Measurements from ENCODE around the gene B3GAT2.

B3GAT2 gene

DNA sequence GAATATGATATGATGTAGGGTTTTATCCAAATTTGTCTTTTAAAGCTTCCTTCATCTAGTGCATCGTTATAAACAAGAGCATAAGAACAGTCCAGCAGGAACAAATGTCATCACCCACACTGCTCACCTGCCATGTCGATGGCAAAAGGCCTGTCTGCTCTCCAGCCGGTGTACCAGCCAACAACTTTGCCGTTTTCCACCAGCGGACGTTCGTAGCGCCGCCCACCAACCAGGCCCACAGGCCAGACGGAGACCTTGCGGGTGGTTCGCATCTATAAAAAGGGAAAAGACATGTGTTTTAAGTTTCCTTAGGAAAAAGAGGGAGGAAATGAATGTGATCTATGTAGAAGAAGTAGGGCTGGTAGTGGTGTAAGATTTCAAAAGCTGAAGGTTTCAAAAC is 62.9 kb downstream of the B3GAT2 start:
- no peak for DNase-seq (ENCODE audit: low read depth)

DNA sequence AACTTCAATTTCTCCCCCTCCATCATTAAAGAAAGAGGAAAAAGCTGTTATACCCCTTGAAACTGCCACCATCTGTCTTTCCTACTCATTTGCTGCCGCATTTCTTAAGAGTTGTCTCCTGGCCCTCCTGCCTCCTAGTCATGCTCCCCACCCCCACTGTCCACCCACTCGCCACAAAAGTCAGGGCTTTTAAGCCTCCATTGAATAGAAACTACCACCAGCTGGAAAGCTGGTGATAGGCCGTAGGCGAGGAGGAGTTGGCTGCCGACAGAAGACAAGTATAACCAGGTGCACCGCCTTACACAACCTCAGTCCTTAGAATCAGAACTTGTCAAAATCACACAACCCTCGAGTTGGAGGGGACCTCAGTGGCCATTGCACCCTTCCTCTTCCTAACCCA is 67.6 kb downstream of the B3GAT2 start:
- DNase-seq (ENCODE audit: low read depth) = no peak

DNA sequence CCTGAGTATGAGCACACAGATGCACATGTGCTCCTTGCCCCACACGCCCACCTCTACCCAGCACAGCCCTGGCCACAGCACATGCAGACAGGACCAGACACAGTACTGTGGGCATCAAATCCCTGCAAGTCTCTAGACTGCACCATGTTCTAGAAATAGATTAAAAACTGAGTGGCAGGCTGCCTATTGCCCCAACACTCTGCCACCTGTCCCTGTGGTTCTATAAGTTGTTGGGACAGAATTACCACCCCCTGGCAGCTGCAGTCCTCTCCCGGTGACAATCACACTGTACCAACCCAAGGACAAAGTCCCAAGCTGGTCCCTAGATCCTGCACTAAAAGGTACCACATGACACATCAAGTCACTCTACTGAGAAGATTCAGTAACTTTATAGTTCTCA is 70.2 kb downstream of the B3GAT2 start:
- no peak for DNase-seq (ENCODE audit: low read depth)

DNA sequence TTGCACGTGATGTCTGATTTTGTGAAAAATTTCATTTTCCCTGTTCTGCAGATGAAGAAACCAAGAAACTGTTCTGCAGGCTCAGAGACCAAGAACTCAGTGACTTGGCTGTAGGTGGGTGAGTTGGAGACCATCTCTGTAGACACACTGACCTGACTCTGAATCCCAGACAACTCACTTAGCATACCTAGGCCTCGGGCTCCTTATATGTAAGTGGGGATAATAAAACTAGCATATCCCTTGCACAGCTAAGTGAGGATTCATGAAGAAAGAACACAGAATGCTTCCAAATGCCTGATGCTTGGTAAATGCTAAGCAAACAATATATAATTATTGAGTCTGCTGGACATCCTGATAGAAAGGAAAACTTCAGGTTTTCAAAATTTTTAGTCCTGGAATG is 70.8 kb downstream of the B3GAT2 start:
- DNase-seq (ENCODE audit: low read depth) = no peak

DNA sequence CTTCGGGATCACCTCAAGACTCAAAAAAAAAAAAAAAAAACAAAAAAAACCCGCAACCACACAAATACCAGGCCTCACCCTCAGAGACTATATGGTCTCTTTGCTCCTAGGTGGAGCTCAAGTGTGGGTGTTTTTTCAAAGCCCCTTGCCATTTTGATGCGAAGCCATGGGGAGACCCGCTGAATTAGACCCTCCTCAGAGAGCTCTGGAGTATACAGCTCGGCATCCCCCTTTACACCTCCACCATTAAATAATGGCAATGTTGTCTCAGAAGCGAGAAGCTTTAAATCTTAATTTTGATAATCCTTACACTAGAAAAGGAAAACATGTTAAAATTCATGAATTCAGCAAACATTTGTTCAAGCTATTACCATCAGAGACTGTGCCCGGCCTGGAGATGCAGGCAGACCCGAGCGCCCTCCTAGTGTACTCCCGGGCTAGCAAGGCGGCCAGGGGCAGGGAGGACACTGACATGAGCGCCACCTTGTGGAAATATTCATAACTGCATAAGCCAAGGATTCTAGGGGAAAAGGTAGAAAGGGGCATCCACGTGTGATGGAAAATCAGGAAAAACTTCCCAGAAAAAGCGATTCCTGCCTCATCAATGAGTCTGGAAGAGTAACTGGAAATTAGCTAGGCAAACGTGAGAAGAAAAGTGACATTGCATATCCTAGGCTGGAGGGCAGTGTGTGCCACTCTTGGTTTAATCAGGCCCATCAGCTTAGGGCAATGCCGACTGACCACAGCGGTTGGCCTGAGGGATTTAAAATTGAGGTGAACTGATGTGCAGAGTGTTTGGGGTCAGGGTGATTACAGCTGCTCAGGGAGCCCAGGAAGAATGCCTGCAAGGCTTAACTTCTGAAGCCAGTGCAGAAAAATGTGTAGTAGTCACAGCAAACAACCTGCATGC is 72.5 kb downstream of the B3GAT2 start:
- no peak for DNase-seq (ENCODE audit: low read depth)

DNA sequence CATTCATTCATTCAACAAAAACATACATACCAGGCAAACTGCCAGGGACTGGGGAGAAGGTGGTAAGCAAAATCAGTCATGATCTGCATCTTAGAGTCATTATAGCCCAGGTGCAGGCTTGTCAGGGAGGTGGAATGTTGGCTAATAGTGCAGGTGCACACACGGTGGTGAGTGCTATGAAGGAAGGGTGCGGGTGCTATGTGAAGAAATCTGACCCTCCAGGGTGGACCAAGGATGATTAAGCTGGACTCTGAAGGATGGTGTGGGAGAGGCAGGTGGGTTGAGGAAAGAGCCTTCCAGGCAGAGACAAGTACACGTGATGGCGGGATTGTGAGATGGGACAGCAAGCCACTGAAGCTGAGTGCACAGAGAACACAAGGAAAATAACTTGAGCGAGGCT is 77.4 kb downstream of the B3GAT2 start:
- no peak for DNase-seq (ENCODE audit: low read depth)

DNA sequence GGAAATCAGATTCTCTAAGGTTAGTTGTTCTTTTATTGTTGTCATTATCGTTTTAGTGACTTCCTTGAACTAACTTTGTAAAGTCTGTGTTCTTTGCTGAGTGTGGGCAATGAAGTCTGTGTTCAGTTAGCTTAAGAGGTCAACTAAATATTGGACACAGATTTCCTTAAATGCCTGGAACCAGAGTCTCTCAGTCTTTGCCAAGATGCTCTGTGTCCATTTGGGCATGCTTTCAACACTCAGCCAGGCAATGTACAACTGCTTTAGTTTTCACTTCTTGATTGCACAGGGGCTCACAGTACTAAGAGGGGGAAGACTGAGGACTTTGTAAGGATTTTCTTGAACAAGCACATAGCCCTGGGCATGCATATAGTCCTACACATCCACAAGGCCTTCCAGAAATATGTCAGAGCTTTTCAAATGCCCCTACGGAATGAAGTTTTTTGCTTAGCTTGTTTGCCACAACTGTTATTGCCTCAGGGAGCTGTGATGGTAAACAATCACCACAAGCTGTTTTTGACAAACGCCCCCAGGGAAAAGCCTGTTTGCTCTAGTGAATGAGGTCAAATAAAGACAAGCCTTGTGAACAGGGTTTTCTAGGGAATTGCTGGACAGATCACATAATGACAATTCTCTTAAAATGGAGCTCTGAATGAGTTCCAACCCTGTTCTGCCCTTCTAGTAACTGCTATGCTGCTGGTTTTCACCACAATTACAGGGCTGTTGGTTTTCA is 82.5 kb downstream of the B3GAT2 start:
- DNase-seq (ENCODE audit: low read depth) = no peak

DNA sequence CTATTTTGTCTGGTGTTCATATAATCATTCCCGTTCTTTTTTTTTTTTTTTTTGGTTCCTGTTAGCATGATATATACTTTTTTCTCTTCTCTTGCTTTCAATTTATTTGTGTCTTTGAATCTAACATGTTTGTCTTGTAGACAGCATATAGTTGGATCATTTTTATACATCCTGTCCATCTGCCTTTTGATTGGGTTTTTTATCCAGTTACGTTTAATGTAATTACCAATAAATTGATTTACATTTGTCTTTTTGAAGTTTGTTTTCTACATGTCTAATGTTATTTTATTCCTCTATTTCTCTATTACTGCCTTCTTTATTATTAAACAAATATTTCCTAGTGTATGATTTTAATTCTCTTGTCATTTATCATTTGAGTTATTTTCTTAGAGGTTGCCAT is 84.4 kb downstream of the B3GAT2 start:
- DNase-seq (ENCODE audit: low read depth) = no peak

GRCh38 chr6:70864401-70864800 is 92.5 kb downstream of the B3GAT2 start:
- DNase-seq (ENCODE audit: low read depth) = no peak

DNA sequence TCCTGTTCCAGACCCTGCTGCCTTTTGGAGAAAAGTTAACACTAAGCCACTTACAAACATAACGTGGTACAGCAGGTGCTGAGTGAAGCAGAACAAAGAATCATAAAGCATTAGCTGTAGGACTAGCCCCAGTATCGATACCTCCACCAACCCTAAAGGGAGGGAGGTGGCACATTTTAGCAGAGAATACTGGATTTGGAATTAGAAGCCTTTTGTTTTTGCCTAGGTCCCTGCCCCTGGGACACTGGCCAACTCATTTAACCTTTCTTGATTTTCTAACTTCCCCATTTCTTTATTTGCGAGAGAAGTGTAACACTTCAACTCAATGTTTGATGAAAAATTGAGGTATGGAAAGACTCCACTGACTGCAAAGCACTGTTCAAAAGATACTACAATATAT is 93.5 kb downstream of the B3GAT2 start:
- no peak for DNase-seq (ENCODE audit: low read depth)

- DNase-seq (ENCODE audit: low read depth) = no peak
Observed at GRCh38 chr6:70860920-70861319, 95.9 kb downstream of the B3GAT2 start.

DNA sequence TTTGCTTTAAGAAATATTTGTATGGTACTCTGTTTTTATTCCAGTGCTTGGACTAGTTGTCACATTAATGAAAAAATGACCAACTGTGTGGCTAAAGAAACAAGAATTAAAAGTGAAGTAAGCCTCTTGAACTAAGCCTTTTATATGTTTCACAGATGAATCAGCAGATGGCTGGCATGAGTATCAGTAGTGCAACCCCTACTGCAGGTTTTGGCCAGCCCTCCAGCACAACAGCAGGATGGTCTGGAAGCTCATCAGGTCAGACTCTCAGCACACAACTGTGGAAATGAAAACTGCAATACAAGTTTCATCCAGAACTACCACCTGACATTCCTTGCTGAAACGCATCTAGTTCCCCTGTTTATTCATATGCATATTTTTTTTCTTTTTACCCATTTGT is 96.8 kb downstream of the B3GAT2 start:
- DNase-seq (ENCODE audit: low read depth) = no peak

GRCh38 chr6:70857387-70858077 is 99.3 kb downstream of the B3GAT2 start:
- DNase-seq (ENCODE audit: low read depth) = no peak

DNA sequence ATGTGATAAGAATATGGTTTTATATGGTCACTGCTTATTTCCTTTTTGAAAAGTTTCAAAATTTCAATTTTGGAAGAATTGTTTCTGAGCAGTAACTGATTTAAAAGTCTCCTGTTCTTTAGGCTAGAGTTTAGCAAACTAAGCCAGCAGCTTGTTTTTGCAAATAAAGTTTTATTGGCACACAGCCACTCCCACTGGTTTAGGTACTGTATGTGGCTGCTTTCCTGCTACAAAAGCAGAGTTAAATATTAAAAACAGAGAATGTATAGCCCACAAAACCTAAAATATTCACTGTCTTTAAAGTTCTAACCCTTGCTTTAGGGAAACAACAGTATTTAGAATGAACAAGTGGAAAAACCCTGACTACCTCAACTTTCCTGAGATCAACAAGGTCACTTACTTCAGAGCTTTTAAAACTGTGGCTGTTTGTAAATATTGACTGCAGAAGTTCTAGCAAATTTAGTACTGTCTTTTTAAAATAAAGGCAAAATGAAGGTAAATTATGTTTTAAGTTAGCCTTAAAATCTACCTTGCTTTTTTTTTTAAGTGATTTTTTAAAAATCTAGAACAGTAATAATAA is 104.1 kb downstream of the B3GAT2 start:
- DNase-seq (ENCODE audit: low read depth) = no peak

DNA sequence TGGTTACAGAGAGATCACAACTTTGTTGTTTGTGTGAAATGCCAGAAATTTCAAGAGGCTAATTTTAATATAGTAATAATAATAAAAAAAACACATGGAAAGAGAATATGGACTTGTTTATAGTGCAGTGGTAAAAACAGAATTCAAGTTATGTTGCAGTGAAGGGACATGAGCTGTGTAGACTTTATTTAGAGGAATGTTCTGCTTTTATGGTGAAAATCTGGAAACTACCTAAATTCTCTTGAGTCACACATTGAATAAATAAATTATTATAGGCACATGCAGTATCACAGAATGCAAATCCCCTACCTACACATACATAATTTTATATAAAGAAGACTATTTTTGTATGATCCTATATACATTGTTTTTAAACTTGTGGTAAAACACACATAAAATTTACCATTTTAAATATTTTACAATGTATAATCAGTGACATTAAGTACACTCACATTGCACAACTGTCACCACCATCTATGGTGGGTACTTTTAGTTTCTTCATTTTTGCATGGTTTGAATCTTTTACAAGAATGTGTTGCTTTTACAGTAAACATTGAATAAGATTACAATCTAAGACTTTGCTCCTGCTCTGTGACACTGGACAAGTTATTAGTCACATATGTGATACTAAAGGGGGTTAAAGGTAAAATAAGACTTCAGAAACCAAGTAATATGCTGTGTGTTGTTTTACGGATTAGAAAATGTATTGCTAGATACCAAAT is 107.4 kb downstream of the B3GAT2 start:
- DNase-seq (ENCODE audit: low read depth) = no peak

DNA sequence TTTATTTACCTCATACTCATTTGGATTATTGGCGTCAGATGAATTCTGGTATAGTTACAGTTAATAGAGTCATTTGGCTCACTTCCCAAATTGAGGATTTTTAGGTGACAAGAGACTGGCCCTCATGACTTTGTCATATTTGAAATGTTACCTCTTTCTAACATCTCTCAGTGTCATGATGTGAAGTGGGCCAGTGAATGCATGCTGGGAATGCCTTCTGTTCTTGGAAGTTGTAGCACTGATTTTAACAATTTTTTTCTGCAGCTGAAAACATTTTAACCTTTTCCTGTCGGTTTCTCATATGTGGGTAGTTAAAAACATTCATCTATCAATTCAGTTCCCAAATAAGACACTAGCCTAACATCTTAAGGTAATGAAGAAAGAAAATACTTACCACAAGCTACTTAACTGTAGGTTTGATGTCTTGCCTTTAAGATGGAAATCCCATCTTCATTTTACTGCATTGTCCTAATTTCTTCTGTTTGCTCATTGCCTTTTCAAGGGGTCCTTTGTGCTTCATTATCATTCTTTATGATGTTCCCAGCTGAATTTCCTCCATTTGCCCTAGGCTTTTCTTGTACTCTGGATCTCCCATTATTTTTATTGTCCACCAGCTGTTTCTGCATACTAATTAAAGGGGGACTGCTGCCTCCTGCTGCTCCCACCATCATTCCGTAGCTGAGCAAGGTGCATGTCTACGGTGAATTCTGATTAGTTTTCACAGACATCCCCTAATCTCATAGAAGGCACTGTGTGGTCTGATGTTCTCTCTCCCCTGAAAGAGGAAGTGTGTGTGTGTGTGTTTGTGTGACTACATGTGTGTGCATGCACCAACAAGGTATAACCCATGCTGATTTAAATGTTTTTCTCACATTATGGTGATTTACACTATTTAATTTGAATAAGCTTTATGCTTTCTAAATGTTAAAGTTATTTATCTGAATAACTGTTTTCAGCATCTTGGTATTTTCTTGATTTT is 109.5 kb downstream of the B3GAT2 start:
- DNase-seq (ENCODE audit: low read depth) = no peak

- no peak for DNase-seq (ENCODE audit: low read depth)
Observed at GRCh38 chr6:70846207-70846835, 110.5 kb downstream of the B3GAT2 start.

DNA sequence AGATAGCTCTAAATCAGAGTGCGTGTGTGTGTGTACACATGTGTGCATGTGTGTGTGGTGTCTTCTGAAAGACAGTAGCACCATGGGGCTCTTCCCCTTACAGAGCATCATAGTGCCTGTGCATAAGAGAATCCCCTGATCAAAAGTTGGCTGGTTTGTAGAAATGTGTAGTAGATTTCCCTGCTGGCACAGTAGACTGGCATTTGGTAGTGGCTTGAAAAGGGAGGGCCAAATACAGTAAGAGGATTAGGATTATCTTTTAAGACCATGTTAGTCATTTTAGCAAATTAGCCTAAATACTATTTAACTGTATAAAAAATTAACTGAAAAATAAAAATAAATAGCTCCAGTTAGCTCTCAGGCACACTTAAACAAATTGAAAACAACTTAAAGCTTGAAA is 112.6 kb downstream of the B3GAT2 start:
- DNase-seq (ENCODE audit: low read depth) = no peak

GRCh38 chr6:70843328-70843918 is 113.4 kb downstream of the B3GAT2 start:
- no peak for DNase-seq (ENCODE audit: low read depth)

DNA sequence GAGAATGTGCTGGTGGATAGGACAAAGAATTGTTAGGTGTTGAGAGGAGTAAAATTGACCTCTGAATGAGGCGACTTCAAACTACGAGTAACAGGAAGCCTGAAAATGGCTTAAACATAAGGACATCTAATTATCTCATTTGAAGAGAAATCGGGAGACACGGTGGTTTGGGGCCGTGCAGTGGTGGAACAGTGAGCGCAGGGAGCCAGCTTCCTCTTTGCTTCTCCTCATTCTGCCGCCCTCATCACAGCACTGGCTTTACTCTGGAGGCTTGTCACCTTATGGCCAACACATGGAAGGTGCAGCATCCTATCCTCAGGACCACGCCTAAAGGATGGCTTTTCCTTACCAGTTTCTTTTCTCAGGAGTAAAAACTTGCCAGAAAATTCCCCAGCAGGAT is 114.3 kb downstream of the B3GAT2 start:
- DNase-seq (ENCODE audit: low read depth) = no peak

All from non-pigmented ciliary epithelial cell (primary cell).